Measurements from ENCODE around the gene DOCK2.
"Not testable (repeated sequence)": the region's sequence is repeated elsewhere in the genome, so short reads cannot be mapped to it uniquely, and the experiment has no call there.

DNA sequence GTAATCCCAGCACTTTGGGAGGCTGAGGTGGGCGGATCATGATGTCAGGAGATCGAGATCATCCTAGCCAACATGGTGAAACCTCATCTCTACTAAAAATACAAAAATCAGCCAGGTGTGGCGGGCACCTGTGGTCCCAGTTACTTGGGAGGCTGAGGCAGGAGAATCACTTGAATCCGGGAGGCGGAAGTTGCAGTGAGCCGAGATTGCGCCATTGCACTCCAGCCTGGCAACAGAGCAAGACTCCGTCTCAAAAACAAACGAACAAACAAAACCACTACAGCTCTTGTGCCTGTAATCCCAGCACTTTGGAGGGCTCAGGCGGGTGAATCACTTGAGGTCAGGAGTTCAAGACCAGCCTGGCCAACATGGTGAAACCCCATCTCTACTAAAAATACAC is 457.3 kb downstream of the DOCK2 start:
- TF ChIP-seq, protein P1, sequence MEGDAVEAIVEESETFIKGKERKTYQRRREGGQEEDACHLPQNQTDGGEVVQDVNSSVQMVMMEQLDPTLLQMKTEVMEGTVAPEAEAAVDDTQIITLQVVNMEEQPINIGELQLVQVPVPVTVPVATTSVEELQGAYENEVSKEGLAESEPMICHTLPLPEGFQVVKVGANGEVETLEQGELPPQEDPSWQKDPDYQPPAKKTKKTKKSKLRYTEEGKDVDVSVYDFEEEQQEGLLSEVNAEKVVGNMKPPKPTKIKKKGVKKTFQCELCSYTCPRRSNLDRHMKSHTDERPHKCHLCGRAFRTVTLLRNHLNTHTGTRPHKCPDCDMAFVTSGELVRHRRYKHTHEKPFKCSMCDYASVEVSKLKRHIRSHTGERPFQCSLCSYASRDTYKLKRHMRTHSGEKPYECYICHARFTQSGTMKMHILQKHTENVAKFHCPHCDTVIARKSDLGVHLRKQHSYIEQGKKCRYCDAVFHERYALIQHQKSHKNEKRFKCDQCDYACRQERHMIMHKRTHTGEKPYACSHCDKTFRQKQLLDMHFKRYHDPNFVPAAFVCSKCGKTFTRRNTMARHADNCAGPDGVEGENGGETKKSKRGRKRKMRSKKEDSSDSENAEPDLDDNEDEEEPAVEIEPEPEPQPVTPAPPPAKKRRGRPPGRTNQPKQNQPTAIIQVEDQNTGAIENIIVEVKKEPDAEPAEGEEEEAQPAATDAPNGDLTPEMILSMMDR (IDR thresholded peaks at IDR 0.05): not testable (repeated sequence)
- not testable (repeated sequence) for TF ChIP-seq POLR2AphosphoS5, POLR2A (IDR thresholded peaks at IDR 0.05)
